PC-3 (cell line): ENCODE results near the gene ZNF236. TPM values are rescaled to one million over a fixed set of nuclear protein-coding genes. Genes with fewer than 3 reads are reported as not detected.

Source experiments
- ATAC-seq: fragments of 200-7000 bp; cut with Tn5 transposase; 2 replicates; pipeline ENCODE4 v1.9.1; 2020; ENCODE audit warnings: mild to moderate bottlenecking, moderate library complexity
- BruUV-seq: library from RNA; stranded (reverse); fragments of 400-500 nt; replicated peaks from 2 replicates; lab custom pipeline; 2021; lab: Mats Ljungman, UMichigan
- CTCF ChIA-PET: fragments of 300-600 bp; sonication (Branson Sonifier 250); formaldehyde crosslinking; loops from one replicate; lab custom pipeline; 2022; ENCODE audit warnings: antibody characterized with exemption; lab: Charles Lee
- POLR2A ChIA-PET: fragments of 300-600 bp; sonication (Branson Sonifier 250); formaldehyde crosslinking; loops from one replicate; lab custom pipeline; 2022; ENCODE audit warnings: antibody characterized with exemption; ENCODE audit not compliant: unreplicated experiment; lab: Charles Lee
- DNase-seq: peaks from one replicate; pipeline ENCODE4 v3.0.0-alpha.2; 2015
- H2AFZ ChIP-seq: fragments of 300-600 bp; sonication (generic); 2 replicates; pipeline ENCODE4 v1.6.0; 2016; ENCODE audit warnings: antibody characterized with exemption, low read length
- H3F3A ChIP-seq: fragments of 300-600 bp; sonication (generic); one replicate; pipeline ENCODE4 v1.6.0; 2017; ENCODE audit warnings: antibody characterized with exemption, low read length, control low read depth, mild to moderate bottlenecking; ENCODE audit not compliant: unreplicated experiment
- H3K27ac ChIP-seq: fragments of 300-600 bp; sonication (generic); 2 replicates; pipeline ENCODE4 v1.5.1; 2016; ENCODE audit warnings: mild to moderate bottlenecking, low read length
- H3K27me3 ChIP-seq: fragments of 300-600 bp; sonication (generic); 2 replicates; pipeline ENCODE4 v1.6.1; 2016; ENCODE audit warnings: low read length, mixed read lengths
- H3K36me3 ChIP-seq: fragments of 300-600 bp; sonication (generic); 2 replicates; pipeline ENCODE4 v1.6.1; 2016; ENCODE audit warnings: low read depth, mixed run types, low read length, mixed read lengths
- H3K4me1 ChIP-seq: fragments of 300-600 bp; sonication (generic); 2 replicates; pipeline ENCODE4 v1.5.1; 2016; ENCODE audit warnings: low read length; ENCODE audit not compliant: insufficient read depth
- H3K4me2 ChIP-seq: fragments of 300-600 bp; sonication (generic); 2 replicates; pipeline ENCODE4 v1.6.0; 2016; ENCODE audit warnings: low read length
- H3K4me3 ChIP-seq: fragments of 300-600 bp; sonication (generic); 2 replicates; pipeline ENCODE4 v1.5.1; 2016; ENCODE audit warnings: mild to moderate bottlenecking, low read length, mixed read lengths
- H3K79me2 ChIP-seq: fragments of 300-600 bp; sonication (generic); 2 replicates; pipeline ENCODE4 v1.6.1; 2017; ENCODE audit warnings: low read length, mixed read lengths
- H3K9ac ChIP-seq: fragments of 300-600 bp; sonication (generic); 2 replicates; pipeline ENCODE4 v1.6.0; 2016; ENCODE audit warnings: mild to moderate bottlenecking, low read length
- H3K9me2 ChIP-seq: fragments of 300-600 bp; sonication (generic); replicated peaks from 2 replicates; pipeline ENCODE4 v1.6.1; 2016; ENCODE audit warnings: mixed run types, low read length, mixed read lengths
- H3K9me3 ChIP-seq: fragments of 300-600 bp; sonication (generic); 2 replicates; pipeline ENCODE4 v1.6.1; 2016; ENCODE audit warnings: low read length, mixed read lengths
- H4K20me1 ChIP-seq: fragments of 300-600 bp; sonication (generic); 2 replicates; pipeline ENCODE4 v1.6.1; 2016; ENCODE audit warnings: low read length, mixed read lengths
- CTCF ChIP-seq: fragments of 300-600 bp; sonication (generic); conservative IDR thresholded peaks from 2 replicates; pipeline ENCODE4 v1.5.1; 2017; ENCODE audit warnings: antibody characterized with exemption, low read depth, mild to moderate bottlenecking, low read length
- EZH2 ChIP-seq: fragments of 300-600 bp; sonication (generic); IDR thresholded peaks from one replicate; pipeline ENCODE4 v1.6.1; 2017; ENCODE audit warnings: antibody characterized with exemption, mild to moderate bottlenecking, low read length; ENCODE audit not compliant: unreplicated experiment
- EZH2phosphoT487 ChIP-seq: fragments of 300-600 bp; sonication (generic); IDR thresholded peaks from 2 replicates; pipeline ENCODE4 v1.6.1; 2018; ENCODE audit warnings: mild to moderate bottlenecking, antibody characterized with exemption, low read length, borderline replicate concordance
- intact Hi-C: fragments of 100-400 bp; cut with micrococcal nuclease; formaldehyde crosslinking; loops from 2 replicates; pipeline ENCODE4 v1.9.0; 2023
- total RNA-seq: library from RNA; depleted of rRNA; stranded (reverse); fragments of >200 nt; gene quantifications from 2 replicates; pipeline ENCODE4 v1.2.3, GENCODE V29; 2014

Gene ZNF236
- total RNA-seq, 1 experiment from 2014 or later = 7.7 TPM

GRCh38 chr18:76922107-76922506 is 99.8 kb downstream of the ZNF236 start:
- CTCF ChIA-PET = no interaction called here
- Histone ChIP-seq H2AFZ (no peak overlapping the region), H3K79me2 (no peaks in the 10 kb centered on the region), H3K4me1 (no peaks in the 10 kb centered on the region), H3K4me3 (no peak overlapping the region), H3K9me3 (no peaks in the 10 kb centered on the region), H3K9ac (no peak overlapping the region), H4K20me1 (no peaks in the 10 kb centered on the region), H3K27me3 (no peaks in the 10 kb centered on the region), H3K27ac (no peak overlapping the region), H3K36me3 (peaks cover 23% of the 10 kb centered on the region), H3K9me2 (no peaks in the 10 kb centered on the region), H3F3A (no peaks in the 10 kb centered on the region), H3K4me2 (no peak overlapping the region)
- intact Hi-C loops = loop anchor here (1.0 kb wide), 1 partner anchor 61 kb away; no protein-coding TSS in a partner anchor
- DNase-seq (peak; percentile 38), ATAC-seq (peak; percentile 92)
- TF ChIP-seq EZH2phosphoT487 (no peak), CTCF (peak; percentile 65), EZH2 (no peak)
- POLR2A ChIA-PET = no interaction called here
- no TSS peak for BruUV-seq

- DNase-seq (peak; percentile 66), ATAC-seq (peak; percentile 69; the same call in 1 of the 2 replicates)
- Histone ChIP-seq H2AFZ (no peak overlapping the region), H3K9me3 (no peaks in the 10 kb centered on the region), H3K9me2 (no peaks in the 10 kb centered on the region), H4K20me1 (no peaks in the 10 kb centered on the region), H3K9ac (no peak overlapping the region), H3K4me1 (no peaks in the 10 kb centered on the region), H3K79me2 (no peaks in the 10 kb centered on the region), H3F3A (peaks cover 4% of the 10 kb centered on the region), H3K36me3 (peaks cover 26% of the 10 kb centered on the region), H3K27ac (no peak overlapping the region), H3K27me3 (no peaks in the 10 kb centered on the region), H3K4me3 (no peak overlapping the region), H3K4me2 (no peak overlapping the region)
- TF ChIP-seq EZH2 = no peak
- TF ChIP-seq CTCF = peak; percentile 87
- no peak for TF ChIP-seq EZH2phosphoT487
- no TSS peak for BruUV-seq
- CTCF ChIA-PET = interaction anchor here (0.6 kb wide), 1 partner anchor 8 kb away, joined by 3 read pairs; no protein-coding TSS in a partner anchor
- intact Hi-C loops = loop anchor here (1.0 kb wide), 1 partner anchor 121 kb away; no protein-coding TSS in a partner anchor
- POLR2A ChIA-PET = no interaction called here
These were observed 101.2 kb downstream of the ZNF236 start for GRCh38 chr18:76923485-76924085.

GRCh38 chr18:76925501-76925900 is 103.1 kb downstream of the ZNF236 start:
- Histone ChIP-seq H3K79me2 (no peaks in the 10 kb centered on the region), H4K20me1 (no peaks in the 10 kb centered on the region)

More at GRCh38 chr18:76925501-76925900, 103.1 kb downstream of the ZNF236 start:
- Histone ChIP-seq H3K4me3 (no peak overlapping the region), H3K4me2 (no peak overlapping the region), H3K9ac (no peak overlapping the region), H3K4me1 (no peaks in the 10 kb centered on the region), H3K27me3 (no peaks in the 10 kb centered on the region), H3K9me3 (no peaks in the 10 kb centered on the region), H3K36me3 (peaks cover 30% of the 10 kb centered on the region), H3K9me2 (no peaks in the 10 kb centered on the region), H3F3A (peaks cover 4% of the 10 kb centered on the region), H2AFZ (no peak overlapping the region), H3K27ac (no peak overlapping the region)
- ChIA-PET CTCF (no interaction called here), POLR2A (no interaction called here)
- DNase-seq (no peak), ATAC-seq (no peak)
- TF ChIP-seq EZH2phosphoT487 (no peak), EZH2 (no peak), CTCF (no peak)
- intact Hi-C loops = no loop called here
- no TSS peak for BruUV-seq
